T-helper 17 cell (primary cell): ENCODE data around the gene OTOGL. TPM values are rescaled to one million over a fixed set of nuclear protein-coding genes. Genes with fewer than 3 reads are reported as not detected.

Source experiments
- ATAC-seq: fragments of 150-1000 bp; cut with Tn5 transposase; 2 replicates; pipeline ENCODE4 v1.10.0; 2021; ENCODE audit warnings: mild to moderate bottlenecking, moderate library complexity
- DNase-seq, 3 donors: peaks; one replicate each; pipeline versions ENCODE4 v3.0.0 to v3.0.0-alpha.2; 2020 to 2021
- H3K9me3 ChIP-seq: one replicate; pipeline ENCODE4 v1.7.0; 2013; ENCODE audit warnings: low read length, mild to moderate bottlenecking; ENCODE audit not compliant: control insufficient read depth, poor library complexity, severe bottlenecking
- H3K27ac Mint-ChIP-seq: one replicate; pipeline ENCODE4 v1.8.0; 2022; ENCODE audit warnings: mild to moderate bottlenecking, moderate library complexity, mixed read lengths
- H3K27me3 Mint-ChIP-seq: one replicate; pipeline ENCODE4 v1.8.0; 2022; ENCODE audit warnings: mixed read lengths
- H3K36me3 Mint-ChIP-seq: one replicate; pipeline ENCODE4 v1.8.0; 2022; ENCODE audit warnings: low read depth, mixed read lengths
- H3K4me1 Mint-ChIP-seq: one replicate; pipeline ENCODE4 v1.8.0; 2022; ENCODE audit warnings: mild to moderate bottlenecking, mixed read lengths
- H3K4me3 Mint-ChIP-seq: one replicate; pipeline ENCODE4 v1.8.0; 2022; ENCODE audit warnings: mild to moderate bottlenecking, moderate library complexity, mixed read lengths
- total RNA-seq, 4 donors: library from RNA in 2 of 4; stranded (reverse) in 2 of 4; gene quantifications; one replicate each; pipeline ENCODE4 v1.2.3 and lab custom pipeline; 2022 to 2026

OTOGL gene
- total RNA-seq, 2 donors from 2014 or later: not detected

DNA sequence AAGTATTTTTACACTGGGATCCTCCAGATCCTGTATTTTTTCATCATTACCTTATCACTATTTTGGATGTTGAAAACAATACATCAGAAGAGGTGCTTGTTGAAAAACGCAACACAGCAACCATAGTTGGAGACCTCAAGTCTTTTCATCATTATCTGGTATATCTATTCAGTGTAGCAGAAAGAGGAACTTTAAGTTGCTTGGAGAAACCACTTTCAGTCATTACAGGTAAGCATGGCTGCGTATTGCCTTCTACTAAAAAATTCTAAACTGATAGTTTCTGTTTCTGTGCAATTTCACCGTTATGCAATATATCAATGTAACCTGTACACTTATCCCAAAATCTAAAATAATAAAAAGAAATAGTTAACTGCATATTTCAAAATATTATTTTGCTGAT is 312.4 kb downstream of the OTOGL start:
- ATAC-seq: no peak
- no peaks in the 10 kb centered on the region for H3K27me3 Mint-ChIP-seq
- H3K4me3 Mint-ChIP-seq: no peak overlapping the region
- no peaks in the 10 kb centered on the region for H3K4me1 Mint-ChIP-seq
- H3K9me3 ChIP-seq: no peaks in the 10 kb centered on the region
- H3K27ac Mint-ChIP-seq: no peak overlapping the region
- no peak for DNase-seq
- H3K36me3 Mint-ChIP-seq: no peaks in the 10 kb centered on the region

DNA sequence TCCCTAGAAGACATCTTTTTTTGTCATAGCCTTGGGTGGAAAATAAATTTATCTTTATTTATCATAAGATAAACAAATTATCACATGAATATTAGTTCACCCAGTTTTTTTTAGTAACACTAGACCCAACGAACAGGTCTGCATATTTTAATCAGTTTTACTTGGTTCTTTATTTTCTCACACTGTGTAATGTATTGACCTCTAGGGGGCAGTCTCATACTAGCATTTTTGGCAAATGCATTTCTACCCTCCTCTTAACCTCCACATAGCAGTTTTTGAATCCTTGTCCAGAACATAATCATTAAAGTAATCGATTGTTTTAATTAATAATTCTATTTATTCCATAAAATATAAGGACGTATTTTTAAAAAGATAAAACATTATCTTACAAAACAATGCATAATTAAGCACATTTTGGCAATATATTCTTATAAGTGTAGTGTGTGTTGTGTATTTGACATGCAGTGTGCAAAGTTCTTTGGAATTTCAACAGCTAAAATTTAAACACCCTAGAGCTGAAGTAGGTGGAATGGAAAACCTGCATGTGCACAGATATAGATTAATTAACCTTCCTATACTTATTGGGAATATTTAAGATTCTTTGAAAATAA is 313.1 kb downstream of the OTOGL start:
- no peak overlapping the region for H3K27ac Mint-ChIP-seq
- no peaks in the 10 kb centered on the region for H3K36me3 Mint-ChIP-seq
- H3K4me3 Mint-ChIP-seq: no peak overlapping the region
- H3K4me1 Mint-ChIP-seq: no peaks in the 10 kb centered on the region
- DNase-seq: no peak
- no peaks in the 10 kb centered on the region for H3K27me3 Mint-ChIP-seq
- no peak for ATAC-seq
- no peaks in the 10 kb centered on the region for H3K9me3 ChIP-seq

DNA sequence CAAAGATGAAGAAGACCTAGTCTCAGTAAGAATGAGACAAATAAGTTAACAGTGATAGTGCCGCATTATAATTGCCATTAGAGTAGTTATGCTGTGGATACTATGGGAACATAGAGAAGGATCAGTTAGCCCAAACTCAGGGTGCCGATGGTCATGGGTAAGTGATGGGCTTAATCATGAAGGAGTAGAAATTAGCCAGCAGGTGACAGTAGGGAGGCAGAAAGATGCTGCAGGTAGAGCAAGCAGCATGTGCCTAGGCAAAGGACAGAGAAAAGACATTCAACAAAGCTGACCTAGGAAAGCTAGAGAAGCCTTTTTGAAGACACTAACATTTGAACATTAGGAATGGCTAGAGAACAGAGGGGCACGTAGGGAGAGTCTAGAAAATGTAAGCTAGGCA is 314.1 kb downstream of the OTOGL start:
- Mint-ChIP-seq H3K27ac (no peak overlapping the region), H3K27me3 (no peaks in the 10 kb centered on the region), H3K36me3 (no peaks in the 10 kb centered on the region), H3K4me3 (no peak overlapping the region), H3K4me1 (no peaks in the 10 kb centered on the region)
- DNase-seq (no peak), ATAC-seq (no peak)
- no peaks in the 10 kb centered on the region for H3K9me3 ChIP-seq

DNA sequence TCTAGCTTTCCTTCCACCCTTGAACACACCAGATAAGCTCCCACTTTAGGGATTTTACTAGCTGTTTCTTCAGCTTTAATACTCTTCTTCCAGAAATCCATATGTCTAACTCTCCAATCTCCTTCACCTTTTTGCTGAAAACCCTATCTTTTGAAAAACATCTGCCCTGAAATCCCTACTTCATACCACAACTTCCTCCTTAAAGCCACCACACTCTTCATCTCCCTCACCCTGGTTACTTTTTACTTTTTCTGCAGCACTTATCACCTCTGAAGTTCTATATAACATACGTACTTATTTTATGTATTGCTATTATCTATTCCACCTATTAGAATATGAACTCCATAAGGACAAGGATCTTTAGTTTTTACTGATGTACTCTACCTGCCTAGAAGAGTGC is 316.1 kb downstream of the OTOGL start:
- Mint-ChIP-seq H3K27ac (no peak overlapping the region), H3K4me1 (no peaks in the 10 kb centered on the region), H3K4me3 (no peak overlapping the region), H3K36me3 (no peaks in the 10 kb centered on the region), H3K27me3 (no peaks in the 10 kb centered on the region)
- DNase-seq: no peak
- ATAC-seq: no peak
- no peaks in the 10 kb centered on the region for H3K9me3 ChIP-seq

DNA sequence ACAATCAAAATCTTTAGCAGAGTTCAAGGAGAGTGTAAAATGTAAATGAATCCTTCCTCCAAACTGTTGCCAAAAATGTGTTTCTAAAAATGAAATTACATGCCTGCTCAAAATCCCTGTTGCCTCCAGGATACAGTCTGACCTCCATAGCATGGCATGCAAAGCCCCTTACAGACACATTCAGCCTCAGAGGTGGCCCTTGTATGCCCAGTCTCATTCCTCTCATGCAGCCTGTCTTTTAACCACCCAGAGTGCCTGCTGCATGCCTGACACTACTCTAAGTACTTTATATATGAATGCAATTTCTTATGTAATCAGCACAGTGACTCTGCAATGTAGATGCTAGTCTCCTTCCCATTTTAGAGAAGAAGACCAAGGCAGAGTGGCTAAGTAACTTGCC is 320.3 kb downstream of the OTOGL start:
- no peak for ATAC-seq
- Mint-ChIP-seq H3K4me3 (no peak overlapping the region), H3K27ac (no peak overlapping the region), H3K36me3 (no peaks in the 10 kb centered on the region), H3K4me1 (no peaks in the 10 kb centered on the region), H3K27me3 (no peaks in the 10 kb centered on the region)
- H3K9me3 ChIP-seq: no peaks in the 10 kb centered on the region
- DNase-seq: no peak

DNA sequence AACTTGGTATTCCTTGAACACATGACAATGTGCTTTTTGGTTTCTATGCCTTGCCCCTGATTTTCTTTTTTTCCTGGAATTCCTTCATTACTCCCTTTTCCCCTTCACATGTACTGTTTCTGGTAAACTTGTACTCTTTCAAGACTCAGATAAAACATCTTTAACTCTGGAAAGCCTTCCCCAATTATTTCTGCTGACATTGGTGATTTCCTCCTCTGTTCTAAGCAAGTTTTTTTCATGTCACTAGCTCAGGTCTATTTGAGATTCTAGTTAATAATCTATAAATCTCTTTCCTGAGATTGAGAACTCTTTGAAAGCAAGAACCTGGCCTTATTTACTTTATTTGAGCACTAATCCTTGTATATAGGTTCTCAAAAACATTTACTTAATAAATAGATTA is 320.7 kb downstream of the OTOGL start:
- H3K4me3 Mint-ChIP-seq: no peak overlapping the region
- ATAC-seq (no peak), DNase-seq (no peak)
- H3K9me3 ChIP-seq: no peaks in the 10 kb centered on the region
- H3K27me3 Mint-ChIP-seq: no peaks in the 10 kb centered on the region
- H3K4me1 Mint-ChIP-seq: no peaks in the 10 kb centered on the region
- H3K36me3 Mint-ChIP-seq: no peaks in the 10 kb centered on the region
- no peak overlapping the region for H3K27ac Mint-ChIP-seq

DNA sequence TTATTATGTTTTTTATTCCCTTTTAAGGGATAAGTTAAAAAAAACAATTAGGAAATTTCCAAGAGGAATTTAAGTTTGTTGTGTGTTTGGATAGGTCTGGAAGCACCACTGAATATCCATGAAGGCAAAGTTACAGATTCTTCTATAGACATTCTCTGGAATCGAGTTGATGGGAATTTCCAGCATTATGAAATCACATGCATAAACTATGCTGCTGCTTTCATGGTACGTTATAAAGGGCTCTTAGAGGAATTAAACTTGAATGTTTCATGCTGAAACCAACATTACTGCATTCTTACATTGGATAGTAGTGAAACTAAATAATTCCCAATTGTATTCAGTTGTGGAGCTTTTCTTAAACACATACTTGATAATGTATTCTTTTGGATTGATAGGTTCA is 323.2 kb downstream of the OTOGL start:
- H3K27ac Mint-ChIP-seq: no peak overlapping the region
- H3K9me3 ChIP-seq: no peaks in the 10 kb centered on the region
- no peak for DNase-seq
- H3K36me3 Mint-ChIP-seq: no peaks in the 10 kb centered on the region
- H3K27me3 Mint-ChIP-seq: no peaks in the 10 kb centered on the region
- no peak overlapping the region for H3K4me3 Mint-ChIP-seq
- H3K4me1 Mint-ChIP-seq: no peaks in the 10 kb centered on the region
- ATAC-seq: no peak

Other genes starting within 250 kb of the OTOGL start
- gene PPP1R12A, start 164.4 kb upstream of the OTOGL start, total RNA-seq: 100 to 1,000 TPM; 110 to 118 TPM